Stimulated activated CD4-positive, alpha-beta T cell treated with anti-CD3 and anti-CD28 coated beads, TNF-alpha, amount 100 ng/mL, for 24 hours (primary cell): ENCODE data around the gene NACC1.

ENCODE experiments used
- DNase-seq, 3 experiments: peaks; one replicate each; pipeline ENCODE4 v3.0.0-alpha.2; 2020; ENCODE audit warnings: low read depth in 3 of 3

Gene NACC1

GRCh38 chr19:13100031-13100588 lies 18.0 kb upstream of the NACC1 start:
- DNase-seq = peak in 2 of 3 experiments; percentile 45 to 65

GRCh38 chr19:13100841-13101589 lies 17.0 kb upstream of the NACC1 start:
- no peak for DNase-seq

- no peak for DNase-seq
Measured at GRCh38 chr19:13101590-13102415, 16.3 kb upstream of the NACC1 start.

DNA sequence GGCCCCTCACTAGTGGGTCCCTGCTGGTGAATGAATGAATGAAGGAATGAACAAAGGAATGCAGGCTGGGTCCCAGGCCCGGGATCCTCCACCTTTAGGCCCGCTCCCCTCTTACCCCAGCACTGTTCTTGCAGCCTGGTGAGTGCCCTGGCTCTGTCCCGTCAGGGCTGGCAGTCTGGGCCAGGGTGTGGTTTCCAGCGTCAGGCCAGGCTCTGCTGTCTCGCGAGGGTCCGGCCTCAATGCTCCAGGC lies 15.7 kb upstream of the NACC1 start:
- DNase-seq = no peak

DNA sequence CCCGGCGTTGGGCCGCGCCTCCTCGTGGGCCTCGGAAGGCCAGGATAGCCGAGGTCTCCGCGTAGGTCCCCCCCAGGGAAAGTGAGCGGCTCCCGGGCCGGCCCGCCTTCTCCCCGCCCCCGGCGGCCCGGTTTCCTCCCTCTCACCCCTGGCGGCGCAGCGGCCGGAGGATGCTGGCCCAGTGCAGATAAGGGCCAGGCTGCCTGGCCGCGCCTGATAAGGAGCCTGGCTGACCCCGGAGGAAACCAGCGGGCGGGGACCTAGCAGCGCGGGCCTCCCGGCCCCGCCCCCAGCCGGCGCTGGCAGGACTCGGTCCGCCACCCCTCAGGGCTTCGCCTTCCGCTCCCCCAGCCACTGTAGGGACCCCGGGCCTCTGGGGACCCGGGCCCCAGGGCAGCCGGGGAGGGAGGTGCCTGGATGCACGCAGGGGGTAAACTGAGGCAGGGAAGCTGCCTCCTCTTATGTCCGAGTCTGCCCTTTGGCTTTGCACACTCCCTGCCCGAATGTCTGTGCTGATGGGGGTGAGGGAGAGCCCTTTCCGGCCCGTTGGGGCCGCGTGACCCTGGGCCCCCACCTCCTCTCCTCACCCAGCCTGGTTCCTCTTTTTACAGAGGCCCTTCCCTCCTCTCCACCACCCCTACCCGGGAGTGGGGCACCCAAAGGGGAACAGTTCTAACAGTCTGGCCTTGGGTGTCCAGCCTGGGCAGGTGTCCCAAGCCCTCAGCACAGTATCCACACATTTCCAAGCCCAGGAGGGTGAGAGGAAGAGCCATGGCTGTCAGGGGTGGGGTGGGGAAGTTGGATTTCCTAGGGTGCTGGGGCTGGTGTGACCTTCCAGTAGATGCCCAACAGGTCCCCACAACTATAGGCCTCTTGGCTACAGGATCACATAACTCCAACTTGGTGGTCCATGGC lies 15.1 kb upstream of the NACC1 start, which contains the start of gene LYL1:
TSS of gene LYL1 (minus strand) at position 193 of the 915 bp plus-strand sequence. CDS start 1,687 bp downstream, outside the sequence.
- DNase-seq = no peak

- DNase-seq = no peak
Measured at GRCh38 chr19:13103581-13104359, 14.3 kb upstream of the NACC1 start.

GRCh38 chr19:13104360-13104847 lies 13.7 kb upstream of the NACC1 start:
- DNase-seq = peak in 2 of 3 experiments; percentile 45 to 67

- no peak for DNase-seq
Measured at GRCh38 chr19:13104848-13105711, 13.0 kb upstream of the NACC1 start.

- DNase-seq = no peak
Measured at GRCh38 chr19:13109361-13110098, 8.5 kb upstream of the NACC1 start.

DNA sequence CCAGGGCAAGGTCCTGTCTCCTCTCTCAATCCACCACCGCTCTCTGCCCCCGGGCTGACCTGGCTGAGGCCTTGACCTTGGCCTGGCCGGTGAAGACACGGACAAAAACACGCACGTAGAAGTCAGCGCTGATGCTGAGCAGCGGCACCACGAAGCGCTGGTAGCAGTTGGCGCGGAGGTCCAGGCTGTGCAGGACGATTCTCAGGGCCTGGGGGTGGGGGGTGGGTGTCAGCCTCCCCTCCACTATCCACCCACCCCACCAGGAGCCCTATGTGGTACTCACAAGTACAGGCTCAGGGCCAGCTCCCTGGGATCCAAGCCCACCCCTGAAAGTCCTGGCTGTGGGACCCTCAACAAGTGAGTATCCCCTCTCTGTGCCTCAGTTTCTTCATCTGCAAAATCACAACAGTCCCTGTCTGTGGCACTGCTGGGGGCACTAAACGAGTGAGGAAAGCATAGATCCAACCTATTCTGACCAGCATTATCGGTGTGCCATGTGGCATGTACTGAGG lies 7.9 kb upstream of the NACC1 start:
- no peak for DNase-seq

DNA sequence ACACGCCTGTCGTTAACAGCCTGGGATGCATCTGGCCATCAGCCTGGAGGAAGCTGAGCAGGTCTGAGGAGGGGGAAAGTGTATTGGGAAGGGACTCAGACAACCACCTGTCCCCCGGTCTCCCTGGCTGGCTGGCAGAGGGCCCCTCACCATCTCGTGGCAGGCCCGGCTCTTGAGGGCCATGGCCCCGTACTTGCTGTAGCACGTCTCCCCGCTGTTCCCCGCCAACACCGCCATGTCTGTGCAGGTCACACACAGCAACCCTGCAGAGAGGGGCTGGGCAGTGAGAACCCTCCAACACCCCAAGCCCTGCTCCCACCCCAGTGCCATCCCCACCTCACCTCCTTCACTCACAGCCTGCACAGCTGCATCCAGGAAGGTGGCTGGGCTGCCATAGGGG lies 5.5 kb upstream of the NACC1 start:
- no peak for DNase-seq

DNA sequence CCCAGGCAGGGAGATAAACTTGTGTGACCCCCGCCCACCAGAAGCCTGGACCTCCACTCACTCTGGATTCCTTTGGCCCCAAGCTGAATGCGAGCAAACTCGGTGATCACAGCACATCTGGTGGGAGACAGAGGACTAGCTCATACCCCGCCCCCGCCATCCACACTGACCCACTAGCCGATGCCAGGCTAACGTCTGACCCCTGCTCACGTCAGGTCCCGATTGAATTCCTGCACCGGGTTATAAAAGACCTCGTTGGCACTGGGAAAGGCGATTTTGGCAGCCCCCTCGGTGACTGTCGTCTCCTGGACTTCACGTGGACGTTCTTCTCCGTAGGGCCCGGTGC lies 2.2 kb upstream of the NACC1 start:
- no peak for DNase-seq

- DNase-seq = peak; percentile 87 to 95 (median 91)
Measured at GRCh38 chr19:13116282-13117175, 1.5 kb upstream of the NACC1 start, which contains the start of gene TRMT1. TSS of gene TRMT1 (minus strand) at chr19:13116740. CDS start at chr19:13116399, 341 bp downstream.

DNA sequence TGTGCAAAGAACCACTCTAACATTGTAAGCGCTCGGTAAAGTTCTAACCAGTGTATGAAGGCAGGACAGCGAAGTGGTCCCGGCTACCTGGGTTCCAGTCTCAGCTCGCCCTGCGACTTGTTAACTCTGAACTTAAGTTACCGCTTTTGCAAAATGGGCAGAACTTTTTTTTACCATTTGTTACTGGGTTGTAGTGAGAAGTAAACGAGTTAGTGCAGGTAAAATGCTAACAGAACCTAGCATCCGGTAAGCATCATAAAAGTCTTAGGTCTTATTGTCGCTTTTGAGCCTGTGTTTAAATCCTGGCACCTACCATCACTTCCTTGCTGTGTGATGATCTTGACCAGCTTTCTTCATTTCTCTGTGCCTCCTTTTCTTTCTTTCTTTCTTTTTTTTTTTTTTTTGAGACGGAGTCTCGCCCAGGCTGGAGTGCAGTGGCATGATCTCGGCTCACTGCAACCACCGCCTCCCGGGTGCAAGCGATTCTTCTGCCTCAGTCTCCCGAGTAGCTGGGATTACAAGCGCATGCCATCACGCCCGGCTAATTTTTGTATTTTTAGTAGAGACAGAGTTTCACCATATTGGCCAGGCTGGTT lies 790 bp upstream of the NACC1 start:
- DNase-seq = no peak

GRCh38 chr19:13118424-13119193 lies 545 bp downstream of the NACC1 start:
- peak in 1 of 3 experiments; percentile 59 for DNase-seq

DNA sequence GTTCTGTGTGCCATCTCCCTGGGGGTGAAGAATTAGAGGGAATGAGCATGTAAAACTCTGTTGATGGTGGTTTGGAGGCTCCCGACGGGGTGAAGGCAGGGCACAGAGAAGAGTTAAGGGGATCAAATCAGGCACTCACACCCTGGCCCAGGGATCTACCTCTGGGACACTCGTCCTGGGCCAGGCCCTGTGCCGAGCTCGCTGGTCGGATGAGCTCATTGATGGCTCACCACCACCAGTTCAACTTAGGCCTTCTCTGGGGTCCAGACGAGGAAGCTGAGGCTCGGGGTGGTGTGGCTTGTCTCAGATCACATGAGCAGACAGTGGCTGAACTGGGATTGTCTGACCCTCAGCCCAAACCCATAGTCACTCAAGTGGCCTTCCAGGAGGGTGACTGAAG lies 1.6 kb downstream of the NACC1 start:
- DNase-seq = no peak

GRCh38 chr19:13120031-13120430 lies 2.0 kb downstream of the NACC1 start:
- DNase-seq = no peak
